ENCODE results near the gene EDN3.

The EDN3 gene, protein sequence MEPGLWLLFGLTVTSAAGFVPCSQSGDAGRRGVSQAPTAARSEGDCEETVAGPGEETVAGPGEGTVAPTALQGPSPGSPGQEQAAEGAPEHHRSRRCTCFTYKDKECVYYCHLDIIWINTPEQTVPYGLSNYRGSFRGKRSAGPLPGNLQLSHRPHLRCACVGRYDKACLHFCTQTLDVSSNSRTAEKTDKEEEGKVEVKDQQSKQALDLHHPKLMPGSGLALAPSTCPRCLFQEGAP

DNA sequence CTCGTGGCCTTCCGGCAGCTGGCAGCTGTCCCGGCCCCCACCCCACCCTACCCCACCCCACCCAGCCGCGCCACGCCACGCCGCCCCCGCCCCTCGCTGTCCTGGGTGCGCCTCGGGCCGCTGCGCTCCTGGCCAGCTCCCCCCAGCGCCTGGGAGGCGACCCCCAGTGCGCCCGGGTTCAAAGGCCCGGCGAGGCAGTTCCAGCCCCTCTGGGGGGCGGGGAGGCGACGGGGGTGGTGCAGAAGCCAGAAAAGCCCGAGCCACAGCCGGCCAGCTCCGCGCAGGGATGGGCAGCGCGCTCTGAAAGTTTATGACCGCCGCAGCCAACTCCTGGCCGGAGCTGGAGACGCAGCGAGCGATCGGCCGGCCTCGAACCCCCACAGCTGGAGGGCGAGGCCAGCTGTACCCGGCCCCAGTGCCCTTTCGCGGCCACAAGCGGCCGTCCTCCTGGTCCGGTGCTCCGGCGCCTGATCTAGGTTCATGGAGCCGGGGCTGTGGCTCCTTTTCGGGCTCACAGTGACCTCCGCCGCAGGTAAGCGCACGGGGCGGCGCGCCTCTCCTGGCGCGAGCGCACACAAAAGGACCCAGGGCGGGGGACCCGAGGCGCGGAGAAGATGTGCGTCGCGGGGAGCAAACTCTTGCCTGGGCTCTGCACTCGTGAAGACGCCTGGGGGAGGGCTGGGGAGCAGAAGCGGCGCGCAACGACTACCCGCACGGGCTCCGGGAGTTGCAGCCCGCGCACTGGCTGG lies at the start of gene EDN3:
TSS of gene EDN3 (plus strand) at position 279 of the 749 bp plus-strand sequence. CDS start at position 481, 202 bp downstream.
- no peak for DNase-seq (ENCODE audit: low spot score)

DNA sequence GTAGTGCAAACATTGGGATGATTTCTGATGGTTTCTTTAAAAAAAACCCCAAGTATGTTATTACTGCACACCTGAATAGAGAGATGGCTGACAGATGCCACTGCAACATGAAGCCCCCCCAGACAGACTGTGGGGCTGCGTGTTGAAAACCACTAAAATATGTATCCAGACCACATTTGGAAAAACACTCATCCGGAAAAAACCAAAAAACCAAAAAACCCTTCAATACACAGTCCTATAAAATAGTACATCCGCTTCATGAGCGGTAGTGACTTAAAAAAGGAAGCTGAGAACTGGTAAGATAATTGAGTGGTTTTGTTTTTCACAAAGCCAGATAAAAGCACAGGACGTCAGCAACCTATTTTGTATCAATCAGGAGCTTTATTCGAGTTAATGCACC lies 47.1 kb upstream of the EDN3 start:
- no peak for DNase-seq (ENCODE audit: low spot score)

- no peak for DNase-seq (ENCODE audit: low spot score)
Measured at GRCh38 chr20:59253779-59254319, 46.6 kb upstream of the EDN3 start.

- DNase-seq (ENCODE audit: low spot score): no peak
Measured at GRCh38 chr20:59255256-59255655, 45.2 kb upstream of the EDN3 start.

DNA sequence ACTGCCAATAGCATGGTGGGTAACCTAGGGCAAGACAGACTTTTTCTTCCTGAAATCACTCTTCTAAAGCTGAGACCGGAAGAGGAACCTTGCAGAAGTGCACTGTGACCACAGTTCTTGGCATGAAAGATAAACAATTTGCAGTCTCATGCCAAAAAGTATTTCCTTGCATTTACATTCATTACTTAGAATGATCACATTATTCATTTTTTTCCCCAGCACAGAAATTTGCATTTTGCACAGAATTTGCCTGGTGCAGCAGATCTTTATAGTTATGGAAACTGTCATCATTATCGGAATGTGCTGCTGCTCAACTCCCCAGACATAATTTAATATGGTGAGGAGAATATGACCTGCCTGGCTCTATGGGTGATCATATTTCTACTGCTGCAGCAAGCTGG lies 42.2 kb upstream of the EDN3 start:
- DNase-seq (ENCODE audit: low spot score): no peak

DNA sequence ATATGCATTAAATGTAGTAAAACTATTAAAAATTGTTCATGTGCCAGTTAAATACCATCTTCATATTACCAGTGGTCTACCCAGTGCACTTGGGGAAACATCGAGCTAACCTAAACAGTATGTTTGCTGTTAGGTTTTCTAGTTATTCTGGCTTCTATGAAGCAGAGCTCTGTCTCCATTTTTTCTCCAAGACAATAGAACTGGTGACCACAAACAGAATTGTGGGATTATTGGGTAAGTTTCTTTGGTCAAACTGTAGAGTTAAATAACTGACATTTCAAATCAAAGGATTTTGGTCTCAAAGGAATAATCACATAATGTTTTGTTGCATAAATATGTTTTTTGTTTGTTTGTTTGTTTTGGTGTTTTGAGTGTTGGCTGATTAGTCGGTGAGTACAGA lies 40.5 kb upstream of the EDN3 start:
- DNase-seq (ENCODE audit: low spot score): no peak

GRCh38 chr20:59265298-59265697 lies 35.1 kb upstream of the EDN3 start:
- DNase-seq (ENCODE audit: low spot score): no peak

DNA sequence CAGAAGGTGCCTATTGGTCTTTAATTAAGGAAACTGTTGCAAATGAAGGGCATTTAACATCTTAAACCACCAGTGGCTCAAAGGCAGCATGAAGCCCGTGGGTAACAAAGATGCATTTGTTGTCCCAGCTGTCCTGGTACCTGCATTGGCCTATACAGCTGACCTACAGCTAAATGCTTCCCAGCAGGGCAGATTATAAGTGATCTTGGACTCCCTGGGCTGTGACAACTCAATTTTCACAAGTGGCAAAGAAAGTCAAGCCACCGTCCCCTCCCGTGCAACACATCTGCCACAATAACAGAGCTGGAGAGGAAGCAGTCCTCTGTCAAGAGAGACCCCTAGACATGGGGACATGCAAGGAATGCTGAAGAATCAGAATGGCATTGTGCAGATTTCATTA lies 31.5 kb upstream of the EDN3 start:
- no peak for DNase-seq (ENCODE audit: low spot score)

- no peak for DNase-seq (ENCODE audit: low spot score)
Measured at GRCh38 chr20:59269411-59270025, 30.9 kb upstream of the EDN3 start.

- no peak for DNase-seq (ENCODE audit: low spot score)
Measured at GRCh38 chr20:59270380-59270779, 30.0 kb upstream of the EDN3 start.

DNA sequence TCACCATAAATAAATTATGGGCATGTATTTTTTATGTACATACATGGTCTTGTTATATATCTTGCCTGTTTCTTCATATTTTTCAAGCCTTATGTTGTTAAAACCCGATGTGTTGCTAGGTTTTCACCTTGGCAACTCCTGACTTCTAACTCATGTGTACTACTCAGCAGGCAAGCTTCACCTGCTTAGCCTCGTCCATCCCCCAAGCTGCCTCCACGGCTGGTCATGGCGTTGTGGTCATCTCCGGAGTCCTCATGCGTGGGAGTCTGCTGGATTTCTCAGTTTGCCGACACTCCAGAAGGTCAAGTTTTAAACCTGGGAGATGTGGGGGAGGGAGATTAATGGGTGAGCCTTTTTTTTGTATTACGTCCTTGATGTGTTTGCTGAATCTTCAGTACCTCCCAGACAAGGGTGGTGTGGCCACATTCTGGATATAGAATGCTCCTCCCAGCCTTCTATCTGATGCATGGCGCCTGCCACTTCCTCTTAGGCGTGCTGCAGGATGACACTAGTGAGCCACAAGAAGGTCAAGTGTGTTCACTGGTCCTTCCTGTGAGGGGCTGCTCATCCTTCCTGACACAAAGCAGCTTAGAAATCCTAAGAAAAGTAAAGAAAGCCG lies 26.6 kb upstream of the EDN3 start:
- DNase-seq (ENCODE audit: low spot score): no peak

GRCh38 chr20:59276938-59277337 lies 23.5 kb upstream of the EDN3 start:
- DNase-seq (ENCODE audit: low spot score): no peak

DNA sequence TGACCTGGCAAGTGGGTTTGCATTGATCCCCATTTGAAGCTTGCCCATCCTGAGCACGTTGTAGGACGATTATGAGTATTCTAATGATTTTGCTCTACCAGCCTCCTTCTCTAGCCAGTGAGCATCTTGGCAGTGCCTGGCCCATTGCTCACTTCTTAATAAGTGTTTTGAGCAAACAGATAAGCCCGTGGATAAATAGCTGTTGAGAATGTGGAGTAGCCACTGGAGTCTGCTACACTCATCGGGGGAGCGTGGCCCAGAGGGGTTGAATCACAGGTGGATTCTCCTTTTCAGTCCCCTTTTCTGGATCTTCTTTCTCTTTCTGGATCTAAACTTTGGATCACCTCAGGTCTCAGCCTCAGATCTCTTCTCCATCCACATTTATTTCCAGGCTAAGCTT lies 15.9 kb upstream of the EDN3 start:
- no peak for DNase-seq (ENCODE audit: low spot score)

DNA sequence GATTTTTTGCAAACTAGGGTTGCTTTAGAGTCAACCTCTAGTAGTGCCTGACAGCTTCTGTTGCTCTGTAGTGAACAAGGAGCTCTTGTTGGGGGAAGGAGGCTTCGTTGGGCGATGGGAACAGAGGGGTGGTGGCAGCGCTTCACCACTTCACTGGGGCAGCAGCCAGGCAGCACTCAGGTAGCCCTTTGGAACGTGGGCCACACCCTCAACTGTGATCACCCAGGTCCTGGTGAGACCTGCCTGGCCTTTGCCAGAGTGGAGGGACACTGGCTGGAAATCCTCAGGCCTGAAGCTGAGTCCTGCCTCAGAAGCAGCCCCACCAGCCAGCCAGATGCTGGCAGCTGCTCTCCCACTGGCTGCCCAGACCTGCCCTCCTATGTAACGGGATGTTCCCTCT lies 10.4 kb upstream of the EDN3 start:
- no peak for DNase-seq (ENCODE audit: low spot score)

DNA sequence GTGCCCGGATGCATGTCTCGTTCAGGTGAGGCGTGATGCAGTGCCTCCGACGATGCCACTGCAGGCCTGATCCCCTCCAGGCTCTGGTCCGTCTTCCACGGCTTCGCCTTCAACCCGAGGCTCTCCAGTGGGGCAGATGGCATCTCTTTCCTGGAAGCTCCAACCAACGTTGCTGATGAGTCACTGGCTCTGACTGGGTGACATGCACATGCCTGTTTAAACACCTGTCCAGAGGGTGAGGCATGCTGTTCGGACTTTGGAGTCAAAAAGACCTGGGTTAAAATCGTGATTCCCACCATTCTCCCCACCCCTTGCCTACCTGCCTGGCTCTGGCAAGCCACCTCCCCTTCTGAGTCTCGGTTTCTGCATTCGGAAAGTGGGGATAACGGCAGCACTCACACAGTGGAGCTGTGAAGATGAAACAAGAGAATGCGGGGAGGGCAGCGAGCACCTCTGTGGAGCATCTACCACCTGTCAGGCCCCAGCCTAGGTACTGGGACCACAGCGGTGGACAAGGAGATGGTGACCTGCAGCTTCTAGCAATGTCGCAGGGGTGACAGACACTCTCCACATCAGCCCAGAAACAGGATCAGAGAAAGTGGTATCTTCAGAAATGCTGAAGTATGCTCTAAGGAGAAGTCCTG lies 8.5 kb upstream of the EDN3 start:
- DNase-seq (ENCODE audit: low spot score): no peak

- DNase-seq (ENCODE audit: low spot score): no peak
Measured at GRCh38 chr20:59295531-59295930, 4.9 kb upstream of the EDN3 start.

GRCh38 chr20:59297686-59298085 lies 2.7 kb upstream of the EDN3 start:
- DNase-seq (ENCODE audit: low spot score): no peak

DNA sequence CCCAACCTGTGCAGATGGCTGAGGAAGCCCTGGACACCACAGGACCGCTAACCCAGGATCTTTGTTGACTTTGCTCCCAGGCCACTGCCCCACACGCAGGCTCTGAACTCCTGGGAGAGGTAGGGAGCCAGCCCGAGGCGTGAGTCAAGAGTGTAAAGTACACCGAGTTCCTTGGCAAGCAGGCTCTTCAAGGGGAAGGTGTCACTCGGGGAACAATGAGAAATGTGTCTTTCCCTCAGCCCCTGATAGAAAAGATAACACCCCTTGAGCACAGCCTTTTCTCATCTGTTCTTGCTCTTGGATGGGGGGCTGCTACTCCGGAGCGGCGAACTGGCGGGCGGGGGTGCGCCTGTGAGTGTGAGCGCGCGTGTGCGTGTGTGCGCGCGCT lies 472 bp upstream of the EDN3 start:
- DNase-seq (ENCODE audit: low spot score): no peak

DNA sequence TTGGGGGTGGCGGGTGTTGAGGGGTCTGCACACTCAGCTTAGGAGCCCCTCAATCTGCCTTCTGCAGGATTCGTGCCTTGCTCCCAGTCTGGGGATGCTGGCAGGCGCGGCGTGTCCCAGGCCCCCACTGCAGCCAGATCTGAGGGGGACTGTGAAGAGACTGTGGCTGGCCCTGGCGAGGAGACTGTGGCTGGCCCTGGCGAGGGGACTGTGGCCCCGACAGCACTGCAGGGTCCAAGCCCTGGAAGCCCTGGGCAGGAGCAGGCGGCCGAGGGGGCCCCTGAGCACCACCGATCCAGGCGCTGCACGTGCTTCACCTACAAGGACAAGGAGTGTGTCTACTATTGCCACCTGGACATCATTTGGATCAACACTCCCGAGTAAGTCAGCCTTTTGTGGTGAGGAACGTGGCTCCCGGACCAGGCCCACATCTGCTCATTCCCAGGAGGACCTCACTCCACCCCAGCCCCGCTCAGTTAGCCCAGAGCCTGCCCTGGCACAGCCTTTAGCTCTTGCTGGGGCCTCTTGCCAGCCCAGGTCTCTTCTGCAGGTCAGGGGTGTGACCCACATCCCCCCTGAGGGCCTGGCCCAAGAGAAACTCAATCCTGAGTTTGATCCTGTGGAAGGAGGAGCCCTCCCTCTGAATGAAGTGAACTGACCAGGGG lies 1.1 kb downstream of the EDN3 start:
- DNase-seq (ENCODE audit: low spot score): no peak

DNA sequence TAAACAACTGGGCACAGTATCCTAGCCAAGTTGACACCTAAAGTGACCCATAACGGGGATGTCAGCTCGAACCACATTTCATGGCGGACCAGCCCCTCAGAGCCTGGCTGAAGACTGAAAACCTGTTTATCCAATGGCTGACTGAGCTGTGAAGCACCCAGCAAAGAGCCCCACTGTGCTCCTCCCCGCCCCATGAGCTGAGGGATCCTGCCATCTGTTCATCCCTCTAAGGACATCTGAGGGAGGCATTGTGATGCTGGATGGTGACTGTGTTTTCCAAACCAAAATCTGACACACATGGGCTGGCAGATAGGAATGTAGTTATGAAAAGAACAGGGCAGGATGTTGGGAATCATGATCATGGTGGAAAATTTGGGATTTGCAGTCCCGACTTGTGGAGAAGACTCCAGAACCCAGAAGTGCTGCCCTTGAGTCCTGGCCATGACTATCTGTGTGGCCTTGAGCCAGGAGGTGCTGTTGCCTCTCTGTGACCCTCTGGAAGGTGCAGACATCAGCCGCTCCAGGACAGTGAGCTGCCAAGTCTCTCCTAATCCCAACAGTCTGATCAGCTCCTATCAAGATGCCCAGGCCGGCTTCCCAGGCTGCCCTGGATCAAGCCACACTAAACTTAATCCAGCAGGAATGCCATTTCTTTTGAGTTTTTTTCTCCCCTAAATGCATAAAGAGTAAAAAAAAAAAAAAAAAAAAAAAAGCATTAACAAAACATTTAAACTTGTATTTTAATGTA lies 5.7 kb downstream of the EDN3 start:
- no peak for DNase-seq (ENCODE audit: low spot score)

GRCh38 chr20:59307270-59307669 lies 6.9 kb downstream of the EDN3 start:
- DNase-seq (ENCODE audit: low spot score): no peak

Data from HuH-7 (cell line).